ENCODE results near the gene MSL3. TPM values are rescaled to one million over a fixed set of nuclear protein-coding genes. Genes with fewer than 3 reads are reported as not detected.

Gene MSL3
- total RNA-seq = 18.3 and 21.8 TPM in 2 replicates

GRCh38 chrX:11757719-11758399 lies at the start of gene MSL3:
Gene MSL3 (plus strand): TSS chrX:11758237. CDS start chrX:11758264, 27 bp downstream.

Other genes starting within 250 kb of the MSL3 start
- gene ARHGAP6, start 92.3 kb upstream of the MSL3 start, total RNA-seq = 0.09 and 0.14 TPM in 2 replicates

All from airway epithelial cell (primary cell).